Non-pigmented ciliary epithelial cell (primary cell): ENCODE data around the gene CNDP1.
"Not testable (repeated sequence)": the region's sequence is repeated elsewhere in the genome, so short reads cannot be mapped to it uniquely, and the experiment has no call there.

Experiments
- DNase-seq: peaks from one replicate; pipeline ENCODE4 v3.0.0-alpha.2; 2010; ENCODE audit warnings: low read depth

Gene CNDP1

DNA sequence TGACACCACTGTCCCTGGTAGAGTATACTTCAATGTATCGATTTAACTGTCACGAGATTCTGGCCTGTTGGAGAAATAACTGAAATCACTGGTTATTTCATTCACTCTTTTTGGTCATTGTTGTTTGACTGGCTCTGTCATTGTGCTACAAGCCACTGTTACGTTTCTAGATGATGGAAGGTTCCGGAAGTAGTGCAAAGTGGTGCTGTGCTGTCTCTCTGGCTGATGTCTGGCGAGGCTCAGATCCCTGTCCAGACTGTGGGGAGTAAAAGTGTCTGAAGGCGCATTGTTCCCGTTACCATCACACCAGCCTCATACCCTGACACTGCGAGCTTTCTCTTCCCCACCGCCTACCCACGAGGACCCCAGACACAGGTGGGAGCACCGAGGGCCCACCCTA lies 11.7 kb downstream of the CNDP1 start:
- no peak for DNase-seq

DNA sequence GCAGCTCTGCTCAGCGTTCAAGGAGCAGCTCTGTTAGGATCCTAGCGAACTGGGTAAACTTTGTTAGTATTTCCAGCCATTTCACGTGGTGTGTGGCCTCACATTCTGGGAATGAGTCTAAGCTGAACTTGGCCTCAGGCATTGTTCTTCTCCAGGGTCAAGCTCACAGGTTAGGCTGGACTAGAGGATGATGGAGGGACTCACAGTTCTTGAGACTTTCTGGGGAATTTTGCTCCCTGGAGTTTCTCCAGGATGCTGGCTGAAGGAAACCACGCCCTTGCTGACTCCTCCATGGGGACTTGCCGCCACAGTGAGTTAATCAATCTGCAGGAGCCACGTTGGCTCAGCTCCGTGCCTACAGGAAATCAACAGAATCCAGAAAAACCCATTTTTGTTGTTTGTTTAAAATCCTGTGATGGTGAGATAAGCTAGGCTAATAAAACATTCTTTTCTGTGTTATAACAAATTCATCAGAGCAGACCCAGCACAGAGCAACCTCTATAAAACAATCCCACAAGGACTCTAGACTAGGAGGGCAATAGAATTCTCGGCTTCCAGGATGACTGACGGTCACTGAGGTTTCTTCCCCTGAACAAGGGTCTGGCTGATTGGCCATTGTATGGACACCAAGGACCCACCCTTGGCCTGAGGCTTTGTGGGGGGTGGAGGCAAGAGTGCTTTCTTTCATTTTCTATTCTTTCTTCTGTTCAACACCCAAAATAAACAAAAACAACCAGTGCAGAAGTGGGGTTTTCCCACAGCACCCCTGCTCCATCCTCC lies 12.6 kb downstream of the CNDP1 start:
- no peak for DNase-seq

DNA sequence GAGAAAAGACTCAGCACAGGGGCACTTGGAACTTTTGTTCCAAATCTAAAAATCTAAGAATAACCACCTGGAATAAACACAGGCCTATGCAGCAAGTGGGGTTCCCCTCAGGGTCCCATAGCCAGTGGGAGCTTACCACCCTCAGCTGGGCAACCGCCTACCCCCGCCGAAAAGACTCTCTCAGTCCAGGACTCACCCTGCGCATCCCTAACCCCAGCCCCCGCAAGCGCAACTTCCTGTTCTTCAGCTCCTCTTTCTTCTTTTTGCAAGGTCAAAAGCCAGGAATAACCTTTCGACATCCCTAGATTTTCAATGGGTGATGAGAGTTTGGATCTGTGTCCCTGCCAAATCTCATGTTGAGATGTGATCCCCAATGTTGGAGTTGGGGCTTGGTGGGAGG lies 13.6 kb downstream of the CNDP1 start:
- DNase-seq, result no peak

DNA sequence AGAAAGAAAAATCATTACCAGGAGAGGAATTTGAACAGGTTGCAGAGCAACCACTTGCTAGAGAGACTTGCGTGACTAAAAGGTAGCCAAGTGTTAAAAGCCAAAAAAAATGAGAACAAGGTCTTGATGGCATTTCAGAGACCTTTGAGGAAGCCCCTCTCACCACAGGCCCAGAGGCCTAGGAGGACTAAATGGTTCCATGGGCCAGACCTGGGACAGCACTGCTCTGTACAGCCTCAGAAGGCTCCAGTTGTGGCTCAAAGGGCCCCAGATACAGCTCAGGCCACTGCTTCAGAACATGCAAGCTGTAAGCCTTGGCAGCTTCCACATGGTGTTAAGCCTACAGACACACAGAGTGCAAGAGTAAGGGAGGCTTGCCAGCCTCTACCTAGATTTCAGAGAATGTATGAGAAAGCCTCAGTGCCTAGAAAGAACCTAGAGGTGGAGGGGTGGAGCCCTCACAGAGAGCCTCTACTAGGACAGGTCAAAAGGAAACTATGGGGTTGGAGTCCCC lies 15.3 kb downstream of the CNDP1 start:
- no peak for DNase-seq

DNA sequence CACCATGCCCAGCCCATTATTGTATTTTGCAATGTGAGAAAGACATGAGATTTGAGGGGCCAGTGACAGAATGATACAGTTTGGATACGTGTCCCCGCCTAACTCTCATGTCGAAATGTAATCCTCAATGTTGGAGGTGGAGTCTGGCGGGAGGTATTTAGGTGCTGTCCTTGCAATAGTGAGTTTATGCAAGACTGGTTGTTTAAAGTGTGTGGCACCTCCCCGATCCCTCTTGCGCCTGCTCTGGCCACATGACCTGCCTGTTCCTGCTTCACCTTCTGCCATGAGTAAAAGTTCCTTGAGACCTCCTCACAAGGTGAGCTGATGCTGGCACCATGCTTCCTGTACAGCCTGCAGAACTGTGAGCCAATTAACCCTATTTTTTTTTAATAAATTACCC lies 16.6 kb downstream of the CNDP1 start:
- no peak for DNase-seq

DNA sequence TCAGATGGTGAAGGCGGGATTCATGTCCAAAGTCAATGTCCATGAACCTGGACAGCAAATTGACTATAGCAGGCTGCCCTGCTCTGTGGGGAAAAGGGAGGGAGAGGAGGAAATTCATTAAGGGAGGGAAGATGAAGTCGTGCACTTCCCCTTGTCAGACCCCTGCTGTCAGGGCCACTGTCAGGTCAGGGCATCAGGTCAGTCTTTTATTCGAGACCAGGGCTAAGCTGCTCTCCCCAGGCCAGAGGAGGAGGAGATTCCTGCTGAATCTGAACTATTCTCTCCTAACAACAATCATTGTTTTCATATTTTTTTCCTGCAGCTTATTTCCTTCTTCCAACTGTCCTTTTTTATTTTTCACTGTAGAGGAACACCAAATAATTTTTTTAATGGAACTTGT lies 17.2 kb downstream of the CNDP1 start:
- DNase-seq, result no peak

DNA sequence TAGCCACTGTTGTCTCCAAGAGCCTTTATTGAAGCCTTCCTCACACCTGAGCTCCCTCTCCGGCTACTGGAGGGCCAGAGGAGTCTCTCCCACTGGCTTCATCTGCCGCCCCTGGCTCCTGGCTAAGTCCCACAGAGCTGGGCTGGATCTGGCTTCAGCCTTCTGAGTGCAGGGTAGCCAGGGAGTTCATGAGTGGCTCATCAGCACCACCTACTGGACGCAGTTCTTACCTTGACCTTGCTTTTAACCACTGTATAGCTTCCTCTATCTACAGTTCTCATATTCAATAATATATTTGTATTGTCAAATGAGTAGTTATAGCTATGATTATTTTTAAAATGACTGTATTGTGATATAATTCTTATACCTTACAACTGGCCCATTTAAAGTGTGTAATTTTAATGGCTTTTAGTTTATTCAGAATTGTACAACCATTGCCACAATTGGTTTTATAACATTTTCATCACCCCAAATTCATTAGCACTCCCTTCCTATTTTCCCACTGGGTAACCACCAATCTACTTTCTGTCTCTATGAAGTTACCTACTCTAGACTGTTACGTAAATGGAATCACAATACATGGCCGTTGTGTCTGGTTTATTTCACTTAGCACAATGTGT lies 17.7 kb downstream of the CNDP1 start:
- DNase-seq, result peak; percentile 50

DNA sequence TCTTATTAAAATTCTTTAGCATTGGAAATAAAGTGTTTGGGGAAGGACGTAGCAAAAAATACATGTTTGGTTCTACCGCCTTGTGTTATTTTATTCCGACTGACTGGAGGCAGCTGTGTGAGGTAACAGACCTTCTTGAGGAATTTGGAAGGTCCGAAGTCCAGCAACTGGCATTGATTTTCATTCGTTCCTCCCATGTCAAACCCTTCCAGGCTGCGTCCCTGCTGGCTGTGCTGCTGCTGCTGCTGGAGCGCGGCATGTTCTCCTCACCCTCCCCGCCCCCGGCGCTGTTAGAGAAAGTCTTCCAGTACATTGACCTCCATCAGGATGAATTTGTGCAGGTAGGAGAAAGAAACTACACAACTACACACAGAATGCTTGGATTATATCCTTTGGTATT lies 21.8 kb downstream of the CNDP1 start:
- no peak for DNase-seq

DNA sequence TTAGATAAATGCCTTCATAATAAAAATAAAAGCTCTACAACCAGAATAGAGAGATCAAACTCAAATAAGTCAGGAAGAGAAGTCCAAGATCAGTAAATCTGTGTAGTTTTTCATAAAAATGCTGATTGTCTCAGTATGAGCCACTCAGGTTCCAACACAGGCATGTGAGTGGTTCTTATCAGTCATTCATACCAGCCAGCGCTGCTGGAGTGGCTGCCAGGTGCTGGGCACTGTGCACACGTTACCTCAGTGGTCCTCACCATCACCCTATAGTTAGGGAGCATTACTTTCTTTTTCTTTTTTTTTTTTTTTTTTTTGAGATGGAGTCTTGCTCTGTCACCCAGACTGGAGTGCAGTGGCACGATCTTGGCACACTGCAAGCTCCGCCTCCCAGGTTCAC lies 23.8 kb downstream of the CNDP1 start:
- DNase-seq, result no peak

DNA sequence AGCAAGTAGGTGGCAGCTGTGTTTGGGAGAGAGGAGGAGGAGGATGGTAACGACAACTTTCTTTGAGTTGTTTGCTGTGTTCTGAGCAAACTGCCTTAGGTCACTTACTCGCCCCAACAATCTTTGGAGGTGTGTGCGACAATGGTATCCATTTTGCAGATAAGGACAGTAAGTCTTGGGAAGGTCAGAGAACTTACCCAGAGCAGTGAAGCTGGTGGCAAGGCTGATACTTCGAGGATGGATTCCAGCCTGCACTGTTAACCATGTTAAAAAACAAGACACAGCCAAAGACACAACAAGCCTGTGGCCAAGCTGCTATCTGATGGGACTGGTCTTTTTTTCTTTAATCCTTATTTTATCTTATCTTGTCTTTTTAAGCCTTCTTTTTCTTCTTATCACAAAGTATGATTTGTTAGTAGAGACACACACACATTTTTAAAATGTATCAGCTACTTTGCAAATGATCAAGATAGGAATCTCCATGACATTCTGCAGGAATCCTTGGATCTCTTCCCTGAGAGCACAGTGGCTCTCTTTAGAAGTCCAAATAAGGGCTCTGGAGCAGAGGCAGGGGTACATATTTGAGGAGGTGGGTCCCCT lies 27.9 kb downstream of the CNDP1 start:
- no peak for DNase-seq

DNA sequence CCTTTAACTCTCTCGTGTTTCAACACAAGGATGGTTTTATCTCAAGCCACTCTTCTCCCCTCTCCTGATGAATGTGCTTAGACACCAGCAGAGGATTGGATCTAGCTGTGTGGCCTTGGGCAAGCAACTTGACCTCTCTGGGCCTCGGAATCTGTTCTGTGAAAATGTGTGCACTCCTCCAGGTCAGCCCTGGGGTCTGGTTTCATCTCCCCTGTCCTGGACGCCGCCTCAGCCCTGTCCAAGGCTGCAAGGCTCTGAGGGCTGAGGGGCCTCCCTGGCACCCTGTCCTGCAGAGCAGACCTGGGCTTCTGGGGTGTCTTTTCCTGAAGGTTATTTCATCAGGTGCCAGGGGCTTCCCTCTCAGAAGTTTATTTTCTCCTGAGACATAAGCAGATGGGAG lies 28.5 kb downstream of the CNDP1 start:
- no peak for DNase-seq

DNA sequence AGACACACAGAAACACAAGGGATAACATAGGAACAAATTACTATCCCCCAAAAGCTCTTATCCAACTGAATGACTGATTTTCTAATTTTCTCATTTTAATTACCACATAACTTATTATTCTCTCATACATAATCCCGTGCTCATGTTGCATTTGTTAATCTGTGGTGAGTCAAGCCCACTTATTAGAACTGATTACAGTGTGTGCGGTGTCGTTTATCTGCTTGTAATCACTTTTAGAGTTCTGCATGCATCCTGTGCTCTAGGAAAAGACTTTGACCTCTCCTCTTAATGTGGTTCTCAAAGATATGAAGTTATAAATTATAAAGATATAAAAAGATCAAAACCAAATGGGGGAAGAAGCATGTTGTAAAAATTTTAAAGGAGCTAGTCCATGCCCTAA lies 29.7 kb downstream of the CNDP1 start:
- DNase-seq, result no peak

DNA sequence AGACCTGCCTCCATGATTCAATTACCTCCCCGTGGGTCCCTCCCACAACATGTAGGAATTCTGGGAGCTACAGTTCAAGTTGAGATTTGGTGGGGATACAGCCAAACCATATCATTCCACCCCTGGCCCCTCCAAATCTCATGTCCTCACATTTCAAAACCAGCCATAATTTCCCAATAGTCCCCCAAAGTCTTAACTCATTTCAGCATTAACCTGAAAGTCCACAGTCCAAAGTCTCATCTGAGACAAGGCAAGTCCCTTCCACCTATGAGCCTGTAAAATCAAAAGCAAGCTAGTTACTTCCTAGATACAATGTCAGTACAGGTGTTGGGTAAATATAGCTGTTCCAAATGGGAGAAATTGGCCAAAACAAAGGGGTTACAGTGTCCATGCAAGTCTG lies 30.9 kb downstream of the CNDP1 start:
- DNase-seq, result not testable (repeated sequence)

DNA sequence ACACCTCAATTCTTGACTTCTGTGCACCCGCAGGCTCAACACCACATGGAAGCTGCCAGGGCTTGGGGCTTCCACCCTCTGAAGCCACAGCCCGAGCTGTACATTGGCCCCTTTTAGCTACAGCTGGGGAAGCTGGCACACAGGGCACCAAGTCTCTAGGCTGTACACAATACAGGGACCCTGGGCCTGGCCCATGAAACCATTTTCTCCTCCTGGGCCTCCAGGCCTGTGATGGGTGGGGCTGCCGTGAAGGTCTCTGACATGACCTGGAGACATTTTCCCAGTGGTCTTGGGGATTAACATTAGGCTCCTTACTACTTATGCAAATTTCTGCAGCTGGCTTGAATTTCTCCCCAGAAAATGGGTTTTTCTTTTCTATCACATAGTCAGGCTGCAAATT lies 31.7 kb downstream of the CNDP1 start:
- not testable (repeated sequence) for DNase-seq

DNA sequence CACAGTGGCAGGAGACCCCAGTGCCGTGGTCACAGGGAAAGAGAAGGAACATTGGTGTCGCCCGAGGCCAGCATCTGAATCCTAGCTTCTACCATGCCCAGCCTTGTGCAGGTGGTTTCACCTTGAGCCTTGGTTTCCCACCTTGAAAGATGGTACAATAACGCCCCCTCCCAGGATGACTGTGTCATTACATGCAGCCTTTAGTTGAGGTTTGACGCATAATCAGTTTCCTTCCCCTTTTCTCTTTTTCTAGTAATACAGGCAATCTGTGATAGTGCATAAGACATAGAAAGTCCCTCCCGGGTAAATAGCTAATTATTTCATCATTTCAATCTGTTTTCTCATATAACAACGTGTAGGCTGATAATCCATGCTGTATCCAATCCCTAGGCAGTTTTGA lies 33.5 kb downstream of the CNDP1 start:
- DNase-seq, result no peak

DNA sequence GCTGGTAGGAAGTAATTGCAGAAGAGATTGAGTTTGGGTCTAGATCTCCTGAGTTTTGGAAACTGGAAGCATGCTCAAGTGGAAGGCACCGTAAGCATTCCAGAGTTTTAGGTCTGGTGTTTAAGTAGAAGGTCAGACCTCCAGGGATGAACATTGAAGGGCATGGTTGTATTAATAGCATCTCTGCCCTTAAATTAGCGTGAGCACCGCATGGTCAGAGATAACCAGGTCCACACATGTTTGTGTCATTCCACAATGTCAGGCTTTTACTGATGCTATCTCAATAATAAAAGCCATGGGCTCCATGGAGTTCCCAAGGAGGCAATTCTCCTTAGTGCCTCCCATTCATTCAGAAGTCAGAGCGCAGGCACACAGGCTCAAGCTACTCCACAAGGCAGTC lies 35.1 kb downstream of the CNDP1 start:
- no peak for DNase-seq

DNA sequence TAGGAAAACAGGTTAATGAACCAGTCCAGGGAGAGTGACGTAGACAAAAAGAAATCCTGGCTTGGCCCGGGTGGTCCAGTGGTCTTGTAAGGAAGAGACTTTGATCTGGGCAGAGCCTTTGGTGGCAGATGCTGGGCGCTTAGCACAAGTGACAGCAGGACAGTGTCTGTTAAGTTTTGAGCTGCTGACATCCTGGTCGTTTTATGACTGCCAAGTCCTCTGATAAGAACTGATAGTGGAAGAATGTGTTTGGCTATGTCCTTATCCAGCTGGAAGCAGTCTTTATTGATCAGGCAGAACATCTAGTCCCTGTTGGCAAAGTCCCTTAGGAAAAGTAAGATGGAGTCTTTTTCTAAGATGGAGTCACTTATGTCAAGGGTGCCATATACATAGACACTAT lies 36.0 kb downstream of the CNDP1 start:
- no peak for DNase-seq

DNA sequence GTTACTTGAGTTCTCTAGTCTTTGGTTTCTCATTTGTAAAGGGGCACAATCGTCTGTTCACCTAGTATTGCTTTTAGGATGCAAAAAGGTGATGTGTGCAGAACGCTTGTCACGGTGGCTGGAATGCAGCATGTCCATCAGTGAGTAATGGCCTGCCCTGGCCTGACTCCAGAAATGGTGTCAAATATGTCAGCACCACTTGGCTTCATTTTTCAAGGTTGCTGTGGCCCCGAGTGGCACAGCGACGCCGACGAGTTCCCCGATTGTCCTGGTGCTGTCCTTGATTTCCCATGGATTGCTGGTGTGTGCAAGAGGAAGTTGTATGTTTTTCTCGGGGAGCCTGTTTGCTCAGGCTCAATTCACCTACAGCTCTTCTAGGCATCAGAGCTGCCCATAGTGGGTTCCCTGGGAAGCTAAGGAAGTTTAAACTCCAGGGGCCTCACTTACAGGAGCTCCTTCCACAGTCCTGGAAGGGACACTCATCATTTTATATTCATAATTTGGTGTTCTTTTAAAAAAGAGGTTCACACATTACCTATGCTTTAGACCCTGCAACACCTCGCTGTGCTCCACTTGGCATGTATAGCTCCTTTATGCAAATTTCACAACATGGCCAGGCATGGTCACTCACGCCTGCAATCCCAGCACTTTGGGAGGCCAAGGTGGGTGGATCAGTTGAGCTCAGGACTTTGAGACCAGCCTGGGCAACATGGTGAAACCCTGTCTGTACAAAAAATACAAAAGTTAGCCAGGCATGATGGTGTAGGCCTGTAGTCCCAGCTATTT lies 37.8 kb downstream of the CNDP1 start:
- no peak for DNase-seq

DNA sequence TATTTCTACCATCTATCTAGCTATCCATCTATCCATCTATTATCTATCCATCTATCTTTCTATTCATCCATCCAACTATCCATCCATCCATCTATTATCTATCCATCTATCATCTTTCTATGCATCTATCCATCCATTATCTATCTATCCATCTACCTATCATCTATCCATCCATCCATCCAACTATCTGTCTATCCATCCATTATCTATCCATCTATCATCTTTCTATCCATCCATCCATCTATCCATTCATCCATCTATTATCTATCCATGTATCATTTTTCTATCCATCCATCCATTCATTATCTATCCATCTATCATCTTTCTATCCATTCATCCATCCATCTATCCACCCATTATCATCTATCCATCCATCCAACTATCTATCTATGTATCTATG lies 38.8 kb downstream of the CNDP1 start:
- DNase-seq, result no peak

DNA sequence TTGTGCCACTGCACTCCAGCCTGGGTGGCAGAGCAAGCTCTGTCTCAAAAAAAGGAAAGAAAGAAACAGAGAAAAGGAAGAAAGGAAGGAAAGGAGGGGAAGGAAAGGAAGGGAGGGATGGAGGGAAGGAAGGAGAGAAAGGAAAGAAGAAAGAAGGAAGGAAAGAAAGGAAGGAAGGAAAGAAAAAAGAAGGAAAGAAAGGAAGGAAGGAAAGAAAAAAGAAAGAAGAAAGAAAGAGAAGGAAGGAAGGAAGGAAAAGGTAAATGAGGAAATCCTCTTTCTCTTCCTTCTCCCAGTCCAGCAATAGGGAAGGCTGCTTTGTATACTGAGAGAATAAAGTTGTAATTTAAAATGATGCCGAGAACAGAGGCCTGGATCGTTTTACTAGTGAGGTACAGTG lies 40.6 kb downstream of the CNDP1 start:
- no peak for DNase-seq

DNA sequence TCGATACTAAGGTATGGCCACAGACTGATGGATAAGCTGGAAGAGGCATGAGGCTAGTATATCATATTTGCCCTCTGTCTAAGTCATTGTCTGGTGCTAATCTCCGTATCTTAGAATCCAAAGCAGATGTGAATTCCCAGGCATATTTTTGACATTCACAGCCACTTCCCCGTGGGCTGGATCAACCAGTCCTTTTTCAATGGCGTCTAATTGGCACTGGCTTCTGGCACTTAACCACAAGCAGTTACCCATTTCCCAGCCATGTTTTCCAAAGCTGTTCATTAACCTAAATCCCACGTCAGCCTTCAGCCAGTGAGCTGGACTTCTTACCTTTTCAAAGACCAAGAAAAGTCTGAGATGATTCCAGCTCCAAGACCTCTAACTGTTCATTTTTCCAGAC lies 42.7 kb downstream of the CNDP1 start:
- DNase-seq, result no peak

DNA sequence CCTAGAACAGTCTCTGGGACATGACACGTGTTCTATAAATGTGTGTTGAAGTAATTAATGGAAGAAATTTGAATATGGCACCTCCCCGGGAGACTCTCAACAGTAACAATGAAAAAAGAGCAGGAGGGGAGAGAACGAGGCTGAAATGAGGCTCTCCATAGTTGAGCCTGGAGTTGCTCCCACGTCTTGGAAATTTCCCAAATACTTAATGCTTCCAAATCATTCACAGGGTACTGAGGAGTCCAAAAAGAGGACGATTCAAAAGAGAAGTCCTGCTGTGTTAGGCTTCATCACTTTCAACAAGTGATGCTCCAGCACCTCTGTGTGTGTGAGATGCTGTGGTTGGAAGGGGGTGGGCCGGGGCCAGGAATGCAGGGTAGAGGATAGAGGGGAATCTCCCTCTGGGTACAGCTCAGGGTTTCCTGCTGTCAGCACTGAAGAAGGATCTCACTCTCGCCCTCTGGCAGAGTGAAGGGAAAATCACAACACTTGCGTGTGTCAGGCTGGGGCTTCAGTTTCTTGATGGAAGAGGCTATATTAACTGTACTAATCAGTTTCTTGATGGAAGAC lies 45.3 kb downstream of the CNDP1 start:
- no peak for DNase-seq
